ENCODE measurements around the gene FAXDC2.
A peak's percentile ranks its signal among the peaks of the same experiment; 100 is the strongest.

Gene FAXDC2

DNA sequence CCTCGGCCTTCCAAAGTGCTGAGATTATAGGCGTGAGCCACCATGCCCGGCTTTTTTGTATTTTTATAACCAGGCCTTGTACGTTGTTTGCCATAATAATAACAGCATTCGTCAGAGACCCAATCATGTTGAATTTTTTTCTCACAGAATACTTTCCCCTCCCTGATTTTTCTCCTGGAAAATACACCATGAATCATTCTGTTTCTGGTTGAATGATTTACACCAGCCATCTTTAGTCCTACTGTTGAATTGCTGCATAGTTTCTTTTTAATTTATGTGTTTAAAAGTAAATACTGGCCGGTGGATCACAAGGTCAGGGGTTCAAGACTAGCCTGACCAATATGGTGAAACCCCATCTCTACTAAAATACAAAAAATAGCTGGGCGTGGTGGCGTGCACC is 11.5 kb upstream of the FAXDC2 start:
- TF ChIP-seq, protein P1, sequence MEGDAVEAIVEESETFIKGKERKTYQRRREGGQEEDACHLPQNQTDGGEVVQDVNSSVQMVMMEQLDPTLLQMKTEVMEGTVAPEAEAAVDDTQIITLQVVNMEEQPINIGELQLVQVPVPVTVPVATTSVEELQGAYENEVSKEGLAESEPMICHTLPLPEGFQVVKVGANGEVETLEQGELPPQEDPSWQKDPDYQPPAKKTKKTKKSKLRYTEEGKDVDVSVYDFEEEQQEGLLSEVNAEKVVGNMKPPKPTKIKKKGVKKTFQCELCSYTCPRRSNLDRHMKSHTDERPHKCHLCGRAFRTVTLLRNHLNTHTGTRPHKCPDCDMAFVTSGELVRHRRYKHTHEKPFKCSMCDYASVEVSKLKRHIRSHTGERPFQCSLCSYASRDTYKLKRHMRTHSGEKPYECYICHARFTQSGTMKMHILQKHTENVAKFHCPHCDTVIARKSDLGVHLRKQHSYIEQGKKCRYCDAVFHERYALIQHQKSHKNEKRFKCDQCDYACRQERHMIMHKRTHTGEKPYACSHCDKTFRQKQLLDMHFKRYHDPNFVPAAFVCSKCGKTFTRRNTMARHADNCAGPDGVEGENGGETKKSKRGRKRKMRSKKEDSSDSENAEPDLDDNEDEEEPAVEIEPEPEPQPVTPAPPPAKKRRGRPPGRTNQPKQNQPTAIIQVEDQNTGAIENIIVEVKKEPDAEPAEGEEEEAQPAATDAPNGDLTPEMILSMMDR (IDR thresholded peaks at IDR 0.05; ENCODE audit: low read depth, low read length), result no peak
- no peak for TF ChIP-seq EZH2phosphoT487 (IDR thresholded peaks at IDR 0.05; ENCODE audit: low read depth)
- Histone ChIP-seq H3K27ac (ENCODE audit: low read length) (no peak overlapping the region), H3K9me3 (ENCODE audit: insufficient read depth, low read length) (no peaks in the 10 kb centered on the region), H4K20me1 (ENCODE audit: insufficient read depth, low read length) (peaks cover 28% of the 10 kb centered on the region), H3K36me3 (replicated peaks; ENCODE audit: low read depth, low read length) (peaks cover 18% of the 10 kb centered on the region), H3K79me2 (ENCODE audit: low read length) (peaks cover 64% of the 10 kb centered on the region), H3K4me1 (ENCODE audit: low read length) (peaks cover 27% of the 10 kb centered on the region), H3K4me2 (ENCODE audit: low read length) (no peak overlapping the region), H2AFZ (ENCODE audit: low read depth, low read length) (no peak overlapping the region), H3K9ac (ENCODE audit: low read length) (no peak overlapping the region), H3K27me3 (ENCODE audit: low read depth, low read length) (no peaks in the 10 kb centered on the region), H3K4me3 (ENCODE audit: low read length) (no peak overlapping the region)

DNA sequence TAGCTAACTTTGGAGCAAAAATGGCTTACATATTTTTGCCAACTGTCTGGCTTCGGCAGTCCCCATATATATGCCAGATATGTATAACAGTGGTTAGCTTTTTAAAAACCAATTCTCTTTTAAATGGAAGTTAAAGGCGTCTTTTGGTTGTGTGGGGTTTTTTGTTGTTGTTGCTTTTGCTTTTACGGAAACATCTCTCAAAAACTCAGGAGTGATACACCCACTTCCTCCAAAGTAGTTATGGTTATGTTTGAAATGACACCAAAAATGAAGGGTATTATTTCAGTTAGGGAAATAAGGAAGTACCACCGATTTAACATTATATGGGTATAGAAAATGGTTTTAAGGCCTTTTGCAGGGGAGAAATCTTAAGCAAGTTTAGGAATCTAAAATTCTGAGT is 10.4 kb upstream of the FAXDC2 start:
- Histone ChIP-seq H2AFZ (ENCODE audit: low read depth, low read length) (no peak overlapping the region), H3K4me2 (ENCODE audit: low read length) (peak overlapping the region; percentile 78)

DNA sequence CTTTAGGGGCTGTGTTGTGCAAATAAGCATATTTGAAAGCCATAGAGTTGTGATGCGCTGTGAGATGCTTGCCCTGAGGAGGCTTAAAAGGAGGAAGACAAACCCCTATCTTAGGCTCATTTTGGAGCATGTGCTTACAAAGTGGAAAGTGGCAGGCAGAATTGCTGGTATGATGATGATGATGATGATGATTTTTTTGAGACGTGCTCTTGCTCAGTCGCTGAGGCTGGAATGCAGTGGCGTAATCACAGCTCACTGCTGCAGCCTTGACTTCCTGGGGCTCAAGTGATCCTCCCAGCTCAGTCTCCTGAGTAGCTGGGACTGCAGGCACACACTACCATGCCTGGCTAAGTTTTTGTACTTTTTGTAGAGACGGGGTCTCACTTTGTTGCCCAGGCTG is 9.7 kb upstream of the FAXDC2 start:
- Histone ChIP-seq H3K4me1 (ENCODE audit: low read length) (peaks cover 29% of the 10 kb centered on the region), H3K27me3 (ENCODE audit: low read depth, low read length) (no peaks in the 10 kb centered on the region), H3K27ac (ENCODE audit: low read length) (no peak overlapping the region), H4K20me1 (ENCODE audit: insufficient read depth, low read length) (peaks cover 28% of the 10 kb centered on the region), H3K4me3 (ENCODE audit: low read length) (peak overlapping the region; percentile 98), H3K79me2 (ENCODE audit: low read length) (peaks cover 64% of the 10 kb centered on the region), H3K36me3 (replicated peaks; ENCODE audit: low read depth, low read length) (peaks cover 10% of the 10 kb centered on the region), H3K9me3 (ENCODE audit: insufficient read depth, low read length) (no peaks in the 10 kb centered on the region), H2AFZ (ENCODE audit: low read depth, low read length) (no peak overlapping the region), H3K9ac (ENCODE audit: low read length) (peak overlapping the region; percentile 82), H3K4me2 (ENCODE audit: low read length) (peak overlapping the region; percentile 78)
- TF ChIP-seq, protein P1 (IDR thresholded peaks at IDR 0.05; ENCODE audit: low read depth, low read length), result no peak
- TF ChIP-seq EZH2phosphoT487 (IDR thresholded peaks at IDR 0.05; ENCODE audit: low read depth), result no peak

More for the DNA sequence above, 10.4 kb upstream of the FAXDC2 start:
- TF ChIP-seq, protein P1 (IDR thresholded peaks at IDR 0.05; ENCODE audit: low read depth, low read length), result no peak
- Histone ChIP-seq H3K9ac (ENCODE audit: low read length) (0 out of 2 replicates have a peak overlapping the region, but pooled peaks have one; percentile 6), H3K27me3 (ENCODE audit: low read depth, low read length) (no peaks in the 10 kb centered on the region), H3K79me2 (ENCODE audit: low read length) (peaks cover 64% of the 10 kb centered on the region), H4K20me1 (ENCODE audit: insufficient read depth, low read length) (peaks cover 28% of the 10 kb centered on the region), H3K9me3 (ENCODE audit: insufficient read depth, low read length) (no peaks in the 10 kb centered on the region), H3K36me3 (replicated peaks; ENCODE audit: low read depth, low read length) (peaks cover 16% of the 10 kb centered on the region), H3K4me1 (ENCODE audit: low read length) (peaks cover 29% of the 10 kb centered on the region), H3K4me3 (ENCODE audit: low read length) (peak overlapping the region; percentile 98), H3K27ac (ENCODE audit: low read length) (no peak overlapping the region)

DNA sequence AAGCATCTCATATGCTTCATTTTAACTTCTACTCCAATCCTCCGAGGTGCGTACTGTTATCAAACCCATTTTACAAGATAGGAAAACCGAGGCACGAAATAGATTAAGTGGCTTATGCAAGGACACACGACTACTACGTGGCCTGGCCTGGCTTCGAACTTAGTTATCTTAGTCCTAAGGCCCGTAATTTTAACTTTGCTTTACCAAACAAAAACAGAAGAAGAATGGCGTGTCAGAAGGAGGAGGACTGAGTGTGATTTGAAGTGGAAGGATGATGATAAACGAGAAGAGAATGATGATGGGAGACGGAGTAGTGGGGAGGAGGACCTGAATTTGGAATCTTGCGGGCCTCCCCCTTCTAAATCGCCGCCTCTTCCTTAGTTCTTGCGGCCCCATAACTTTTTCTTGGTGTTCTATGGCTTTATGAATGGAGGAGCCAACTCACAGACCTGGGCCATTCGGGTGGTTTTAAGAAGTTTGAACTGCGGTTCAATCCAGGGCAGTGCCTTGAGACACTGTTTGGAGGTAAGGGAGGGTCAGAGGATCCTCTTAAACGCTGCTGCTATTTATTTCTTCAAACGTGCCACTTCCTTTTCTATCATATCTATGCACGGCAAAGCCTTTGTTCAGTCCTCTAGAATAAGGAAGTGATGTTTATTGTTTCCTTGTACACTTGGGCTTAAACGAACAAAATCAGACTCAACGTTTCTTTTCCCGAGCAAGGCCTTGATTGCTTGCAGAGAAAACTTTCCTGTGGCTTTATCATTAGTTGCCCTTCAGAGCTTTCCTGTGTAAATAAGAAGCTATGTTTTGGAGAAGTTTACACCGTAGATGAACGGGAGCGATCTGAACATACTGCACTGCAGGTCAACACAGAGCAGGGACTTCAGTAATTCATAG is 8.8 kb upstream of the FAXDC2 start:
- TF ChIP-seq, protein P1 (IDR thresholded peaks at IDR 0.05; ENCODE audit: low read depth, low read length), result no peak
- no peak for TF ChIP-seq EZH2phosphoT487 (IDR thresholded peaks at IDR 0.05; ENCODE audit: low read depth)
- H3K27me3 ChIP-seq (ENCODE audit: low read depth, low read length), result no peaks in the 10 kb centered on the region
- H3K4me2 ChIP-seq (ENCODE audit: low read length), result peak overlapping the region; percentile 78
- peak overlapping the region; percentile 89 for H3K27ac ChIP-seq (ENCODE audit: low read length)
- peak overlapping the region; percentile 98 for H3K4me3 ChIP-seq (ENCODE audit: low read length)
- peaks cover 29% of the 10 kb centered on the region for H3K4me1 ChIP-seq (ENCODE audit: low read length)
- H4K20me1 ChIP-seq (ENCODE audit: insufficient read depth, low read length), result peaks cover 28% of the 10 kb centered on the region
- no peaks in the 10 kb centered on the region for H3K9me3 ChIP-seq (ENCODE audit: insufficient read depth, low read length)
- peak overlapping the region; percentile 82 for H3K9ac ChIP-seq (ENCODE audit: low read length)
- peak overlapping the region; percentile 66; the same call in 1 of the 2 replicates for H2AFZ ChIP-seq (ENCODE audit: low read depth, low read length)
- peaks cover 58% of the 10 kb centered on the region for H3K79me2 ChIP-seq (ENCODE audit: low read length)
- H3K36me3 ChIP-seq (replicated peaks; ENCODE audit: low read depth, low read length), result peaks cover 7% of the 10 kb centered on the region
